Measurements from ENCODE around the gene AKAP8L. TPM values are rescaled to one million over a fixed set of nuclear protein-coding genes. Genes with fewer than 3 reads are reported as not detected.

AKAP8L gene
- total RNA-seq, 1 experiment from 2014 or later, result 132 TPM

DNA sequence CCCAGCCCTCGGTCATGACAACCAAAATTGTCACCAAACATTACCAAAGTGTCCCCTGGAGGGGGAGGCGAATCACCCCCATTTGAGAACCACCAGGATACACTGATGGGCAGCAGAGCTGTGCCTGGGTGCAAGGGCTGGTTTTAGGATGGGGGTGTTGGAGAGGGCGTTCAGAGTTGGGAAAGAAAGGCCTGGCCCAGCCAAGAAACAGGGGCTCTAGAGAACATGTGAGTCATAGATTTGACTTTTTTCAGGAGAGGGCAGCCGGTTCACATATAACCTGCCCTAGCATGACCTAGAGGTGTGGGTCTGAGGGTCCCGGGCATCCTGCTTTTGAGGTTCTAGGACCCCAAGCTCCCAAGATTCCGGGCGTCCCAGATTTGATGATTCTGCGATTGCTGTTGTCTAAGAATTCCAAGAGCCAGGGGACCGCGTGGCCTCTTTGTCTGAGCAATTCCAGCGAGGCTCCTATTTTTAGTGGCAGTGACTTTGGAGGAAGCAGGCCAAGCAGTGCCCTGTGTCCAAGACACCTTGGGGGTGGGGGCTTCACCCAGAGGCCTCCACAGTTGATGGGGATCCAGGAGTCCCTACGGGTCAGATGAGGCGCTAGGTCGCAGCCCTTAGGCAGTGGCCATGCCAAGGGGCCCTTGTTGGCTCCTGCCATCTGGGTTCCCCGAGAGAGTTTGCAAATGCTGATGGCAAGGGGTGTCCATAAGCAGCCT, 25.9 kb upstream of the AKAP8L start:
- DNase-seq (ENCODE audit: low spot score), result no peak
- Histone ChIP-seq H3K4me3 (ENCODE audit: low read depth, low read length, poor library complexity, severe bottlenecking) (no peak overlapping the region), H3K27ac (ENCODE audit: low read depth, low read length, poor library complexity, severe bottlenecking) (no peak overlapping the region), H3K36me3 (ENCODE audit: insufficient read depth, low read length, poor library complexity, severe bottlenecking) (no peaks in the 10 kb centered on the region), H3K4me1 (ENCODE audit: insufficient read depth, low read length, poor library complexity, severe bottlenecking) (peaks cover 8% of the 10 kb centered on the region), H3K27me3 (replicated peaks; ENCODE audit: insufficient read depth, low read depth, low read length, poor library complexity) (no peaks in the 10 kb centered on the region), H3K9me3 (ENCODE audit: low read depth, low read length, poor library complexity, severe bottlenecking) (no peaks in the 10 kb centered on the region)
- no TSS peak for BruUV-seq (replicated peaks)
- POLR2A ChIA-PET (ENCODE audit: low non-redundant PET), result no interaction called here
- TF ChIP-seq, protein P1, sequence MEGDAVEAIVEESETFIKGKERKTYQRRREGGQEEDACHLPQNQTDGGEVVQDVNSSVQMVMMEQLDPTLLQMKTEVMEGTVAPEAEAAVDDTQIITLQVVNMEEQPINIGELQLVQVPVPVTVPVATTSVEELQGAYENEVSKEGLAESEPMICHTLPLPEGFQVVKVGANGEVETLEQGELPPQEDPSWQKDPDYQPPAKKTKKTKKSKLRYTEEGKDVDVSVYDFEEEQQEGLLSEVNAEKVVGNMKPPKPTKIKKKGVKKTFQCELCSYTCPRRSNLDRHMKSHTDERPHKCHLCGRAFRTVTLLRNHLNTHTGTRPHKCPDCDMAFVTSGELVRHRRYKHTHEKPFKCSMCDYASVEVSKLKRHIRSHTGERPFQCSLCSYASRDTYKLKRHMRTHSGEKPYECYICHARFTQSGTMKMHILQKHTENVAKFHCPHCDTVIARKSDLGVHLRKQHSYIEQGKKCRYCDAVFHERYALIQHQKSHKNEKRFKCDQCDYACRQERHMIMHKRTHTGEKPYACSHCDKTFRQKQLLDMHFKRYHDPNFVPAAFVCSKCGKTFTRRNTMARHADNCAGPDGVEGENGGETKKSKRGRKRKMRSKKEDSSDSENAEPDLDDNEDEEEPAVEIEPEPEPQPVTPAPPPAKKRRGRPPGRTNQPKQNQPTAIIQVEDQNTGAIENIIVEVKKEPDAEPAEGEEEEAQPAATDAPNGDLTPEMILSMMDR (conservative IDR thresholded peaks at IDR 0.05; ENCODE audit: low read depth, low read length), result no peak
- TF ChIP-seq EZH2 (IDR thresholded peaks at IDR 0.05; ENCODE audit: borderline replicate concordance, low read depth, low read length, poor library complexity, severe bottlenecking), result no peak
- intact Hi-C loops (cut with micrococcal nuclease; ENCODE audit: unreplicated experiment), result no loop called here
- CTCF ChIA-PET, result no interaction called here

DNA sequence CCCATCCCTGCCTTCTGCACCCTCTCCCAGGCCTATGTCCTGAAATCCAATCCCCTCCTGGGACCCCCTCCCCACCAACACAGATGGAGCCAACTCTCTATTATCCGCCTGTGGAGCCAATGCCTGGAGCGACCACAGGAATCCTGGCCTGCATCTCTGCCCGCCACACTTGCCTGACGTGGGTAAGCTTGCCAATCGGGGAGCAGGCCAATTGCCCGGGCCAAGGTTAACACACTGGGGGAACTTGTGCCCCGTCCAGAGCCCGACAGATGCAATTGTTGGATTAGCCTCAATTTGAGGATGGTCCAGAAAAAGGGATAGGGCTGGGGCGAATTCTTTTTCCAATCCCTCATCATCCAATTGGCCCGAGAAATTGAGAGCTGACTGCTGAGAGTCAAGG, 25.1 kb upstream of the AKAP8L start:
- POLR2A ChIA-PET (ENCODE audit: low non-redundant PET), result no interaction called here

DNA sequence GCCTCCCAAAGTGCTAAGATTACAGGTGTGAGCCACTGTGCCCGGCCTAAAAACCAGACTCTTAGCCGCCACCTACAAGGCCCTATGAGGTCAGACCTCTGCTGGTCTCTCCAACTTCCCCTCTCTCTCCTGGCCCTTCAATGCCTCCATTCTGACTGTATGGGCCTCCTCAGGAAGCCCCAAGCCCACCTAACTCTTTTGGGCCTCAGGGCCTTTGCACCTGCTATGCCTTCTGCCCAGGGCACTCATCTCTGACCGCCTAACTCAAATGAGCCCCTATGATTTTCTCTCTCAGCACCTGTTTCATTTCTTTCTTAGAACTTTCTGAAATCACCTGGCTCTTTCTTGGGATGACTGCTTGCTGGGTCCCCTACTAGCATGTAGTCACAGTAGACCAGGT, 24.5 kb upstream of the AKAP8L start:
- POLR2A ChIA-PET (ENCODE audit: low non-redundant PET), result no interaction called here
- no peaks in the 10 kb centered on the region for H3K4me1 ChIP-seq (ENCODE audit: insufficient read depth, low read length, poor library complexity, severe bottlenecking)
- H3K9me3 ChIP-seq (ENCODE audit: low read depth, low read length, poor library complexity, severe bottlenecking), result no peaks in the 10 kb centered on the region
- intact Hi-C loops (cut with micrococcal nuclease; ENCODE audit: unreplicated experiment), result no loop called here
- no peak overlapping the region for H3K27ac ChIP-seq (ENCODE audit: low read depth, low read length, poor library complexity, severe bottlenecking)
- no peaks in the 10 kb centered on the region for H3K27me3 ChIP-seq (replicated peaks; ENCODE audit: insufficient read depth, low read depth, low read length, poor library complexity)
- no peaks in the 10 kb centered on the region for H3K36me3 ChIP-seq (ENCODE audit: insufficient read depth, low read length, poor library complexity, severe bottlenecking)
- DNase-seq (ENCODE audit: low spot score), result no peak
- CTCF ChIA-PET, result no interaction called here
- TF ChIP-seq, protein P1 (conservative IDR thresholded peaks at IDR 0.05; ENCODE audit: low read depth, low read length), result no peak
- TF ChIP-seq EZH2 (IDR thresholded peaks at IDR 0.05; ENCODE audit: borderline replicate concordance, low read depth, low read length, poor library complexity, severe bottlenecking), result no peak
- no TSS peak for BruUV-seq (replicated peaks)
- no peak overlapping the region for H3K4me3 ChIP-seq (ENCODE audit: low read depth, low read length, poor library complexity, severe bottlenecking)

More for the DNA sequence above, 25.1 kb upstream of the AKAP8L start:
- H3K27ac ChIP-seq (ENCODE audit: low read depth, low read length, poor library complexity, severe bottlenecking), result no peak overlapping the region
- intact Hi-C loops (cut with micrococcal nuclease; ENCODE audit: unreplicated experiment), result no loop called here
- H3K4me1 ChIP-seq (ENCODE audit: insufficient read depth, low read length, poor library complexity, severe bottlenecking), result peaks cover 4% of the 10 kb centered on the region
- BruUV-seq (replicated peaks), result no TSS peak
- no peak for DNase-seq (ENCODE audit: low spot score)
- TF ChIP-seq, protein P1 (conservative IDR thresholded peaks at IDR 0.05; ENCODE audit: low read depth, low read length), result no peak
- TF ChIP-seq EZH2 (IDR thresholded peaks at IDR 0.05; ENCODE audit: borderline replicate concordance, low read depth, low read length, poor library complexity, severe bottlenecking), result no peak
- CTCF ChIA-PET, result no interaction called here
- no peaks in the 10 kb centered on the region for H3K36me3 ChIP-seq (ENCODE audit: insufficient read depth, low read length, poor library complexity, severe bottlenecking)
- no peak overlapping the region for H3K4me3 ChIP-seq (ENCODE audit: low read depth, low read length, poor library complexity, severe bottlenecking)
- H3K27me3 ChIP-seq (replicated peaks; ENCODE audit: insufficient read depth, low read depth, low read length, poor library complexity), result no peaks in the 10 kb centered on the region
- H3K9me3 ChIP-seq (ENCODE audit: low read depth, low read length, poor library complexity, severe bottlenecking), result no peaks in the 10 kb centered on the region
